Neural progenitor cell (in vitro differentiated cells): ENCODE results near the gene OR8H1. TPM values are rescaled to one million over a fixed set of nuclear protein-coding genes. Genes with fewer than 3 reads are reported as not detected.

Source experiments
- DNase-seq: peaks from one replicate; pipeline ENCODE4 v3.0.0-alpha.2; 2016; ENCODE audit warnings: low spot score
- H2AFZ ChIP-seq: fragments of 200-600 bp; sonication (generic); replicated peaks from 2 replicates; pipeline ENCODE4 v1.6.1; 2016; ENCODE audit warnings: antibody characterized with exemption
- H3F3A ChIP-seq: fragments of 200-600 bp; sonication (generic); 2 replicates; pipeline ENCODE4 v1.6.1; 2016; ENCODE audit warnings: antibody characterized with exemption, low read depth
- H3K27ac ChIP-seq: fragments of 200-600 bp; sonication (generic); 2 replicates; pipeline ENCODE4 v1.5.1; 2016; ENCODE audit warnings: mild to moderate bottlenecking
- H3K27me3 ChIP-seq: fragments of 200-600 bp; sonication (generic); 2 replicates; pipeline ENCODE4 v1.6.1; 2016; ENCODE audit warnings: mild to moderate bottlenecking, moderate library complexity
- H3K36me3 ChIP-seq: fragments of 200-600 bp; sonication (generic); 2 replicates; pipeline ENCODE4 v1.5.1; 2016
- H3K4me1 ChIP-seq: fragments of 200-600 bp; sonication (generic); 2 replicates; pipeline ENCODE4 v1.6.1; 2016; ENCODE audit warnings: mixed run types
- H3K4me2 ChIP-seq: fragments of 200-600 bp; sonication (generic); 2 replicates; pipeline ENCODE4 v1.6.1; 2016
- H3K4me3 ChIP-seq: fragments of 200-600 bp; sonication (generic); 2 replicates; pipeline ENCODE4 v1.5.1; 2016
- H3K79me2 ChIP-seq: fragments of 200-600 bp; sonication (generic); 2 replicates; pipeline ENCODE4 v1.6.1; 2016; ENCODE audit warnings: low read depth
- H3K9ac ChIP-seq: fragments of 200-600 bp; sonication (generic); 2 replicates; pipeline ENCODE4 v1.6.1; 2016
- H3K9me3 ChIP-seq: fragments of 200-600 bp; sonication (generic); 2 replicates; pipeline ENCODE4 v1.5.1; 2016; ENCODE audit warnings: low read depth
- H4K20me1 ChIP-seq: fragments of 200-600 bp; sonication (generic); 2 replicates; pipeline ENCODE4 v1.6.1; 2016; ENCODE audit warnings: low read depth
- H3K27ac Mint-ChIP-seq: 3 replicates; pipeline ENCODE4 v1.8.0; 2021; ENCODE audit warnings: mixed read lengths
- H3K27me3 Mint-ChIP-seq: 2 replicates; pipeline ENCODE4 v1.8.0; 2022; ENCODE audit warnings: low read depth, mild to moderate bottlenecking, inconsistent platforms, moderate library complexity, mixed read lengths; ENCODE audit not compliant: insufficient read depth
- H3K36me3 Mint-ChIP-seq: 3 replicates; pipeline ENCODE4 v1.8.0; 2021; ENCODE audit warnings: mixed read lengths
- H3K4me1 Mint-ChIP-seq: 3 replicates; pipeline ENCODE4 v1.8.0; 2021; ENCODE audit warnings: mixed read lengths
- H3K4me3 Mint-ChIP-seq: 3 replicates; pipeline ENCODE4 v1.8.0; 2021; ENCODE audit warnings: mild to moderate bottlenecking, moderate library complexity, mixed read lengths
- H3K9me3 Mint-ChIP-seq: 3 replicates; pipeline ENCODE4 v1.8.0; 2020; ENCODE audit warnings: mixed read lengths
- EZH2 ChIP-seq: fragments of 200-600 bp; sonication (generic); IDR thresholded peaks from 2 replicates; pipeline ENCODE4 v1.6.1; 2017; ENCODE audit warnings: antibody characterized with exemption, mild to moderate bottlenecking, moderate library complexity
- EZH2phosphoT487 ChIP-seq: fragments of 200-600 bp; sonication (generic); IDR thresholded peaks from 2 replicates; pipeline ENCODE4 v1.6.1; 2017; ENCODE audit warnings: antibody characterized with exemption
- total RNA-seq: library from RNA; depleted of rRNA; stranded (reverse); fragments of >200 nt; gene quantifications from 2 replicates; pipeline ENCODE4 v1.2.3, GENCODE V29; 2015; ENCODE audit warnings: low replicate concordance
- TF ChIP-seq, protein P1 (sequence below): fragments of 200-600 bp; sonication (generic); IDR thresholded peaks from 2 replicates; pipeline ENCODE4 v1.5.1; 2017; ENCODE audit warnings: antibody characterized with exemption, mild to moderate bottlenecking

Gene OR8H1
- total RNA-seq, 1 donor from 2014 or later: not detected

DNA sequence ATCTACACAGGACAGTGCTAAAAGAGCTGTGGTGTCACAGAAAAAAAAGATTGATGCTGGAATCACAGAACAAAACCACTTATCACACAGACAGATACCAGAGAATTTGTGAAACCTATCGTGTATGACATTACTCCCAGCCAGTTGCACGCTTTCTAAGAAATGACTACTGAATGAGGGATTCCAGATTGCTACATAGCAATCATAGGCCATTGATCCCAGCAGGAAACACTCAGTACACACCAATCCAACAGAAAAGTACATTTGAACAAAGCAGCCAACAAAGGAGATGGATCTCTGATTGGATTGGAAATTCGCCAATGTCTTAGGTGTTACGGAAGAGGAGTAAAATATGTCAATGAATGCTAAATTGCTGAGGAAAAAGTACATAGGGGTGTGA lies 4.8 kb upstream of the OR8H1 start:
- H3K4me1 ChIP-seq: no peaks in the 10 kb centered on the region
- no peak overlapping the region for H3K4me2 ChIP-seq
- H3K4me3 ChIP-seq: no peak overlapping the region
- H3K36me3 Mint-ChIP-seq: no peaks in the 10 kb centered on the region
- no peaks in the 10 kb centered on the region for H3K4me1 Mint-ChIP-seq
- no peak overlapping the region for H2AFZ ChIP-seq
- no peaks in the 10 kb centered on the region for H4K20me1 ChIP-seq
- TF ChIP-seq, protein P1, sequence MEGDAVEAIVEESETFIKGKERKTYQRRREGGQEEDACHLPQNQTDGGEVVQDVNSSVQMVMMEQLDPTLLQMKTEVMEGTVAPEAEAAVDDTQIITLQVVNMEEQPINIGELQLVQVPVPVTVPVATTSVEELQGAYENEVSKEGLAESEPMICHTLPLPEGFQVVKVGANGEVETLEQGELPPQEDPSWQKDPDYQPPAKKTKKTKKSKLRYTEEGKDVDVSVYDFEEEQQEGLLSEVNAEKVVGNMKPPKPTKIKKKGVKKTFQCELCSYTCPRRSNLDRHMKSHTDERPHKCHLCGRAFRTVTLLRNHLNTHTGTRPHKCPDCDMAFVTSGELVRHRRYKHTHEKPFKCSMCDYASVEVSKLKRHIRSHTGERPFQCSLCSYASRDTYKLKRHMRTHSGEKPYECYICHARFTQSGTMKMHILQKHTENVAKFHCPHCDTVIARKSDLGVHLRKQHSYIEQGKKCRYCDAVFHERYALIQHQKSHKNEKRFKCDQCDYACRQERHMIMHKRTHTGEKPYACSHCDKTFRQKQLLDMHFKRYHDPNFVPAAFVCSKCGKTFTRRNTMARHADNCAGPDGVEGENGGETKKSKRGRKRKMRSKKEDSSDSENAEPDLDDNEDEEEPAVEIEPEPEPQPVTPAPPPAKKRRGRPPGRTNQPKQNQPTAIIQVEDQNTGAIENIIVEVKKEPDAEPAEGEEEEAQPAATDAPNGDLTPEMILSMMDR: no peak
- TF ChIP-seq EZH2phosphoT487: no peak
- no peak for TF ChIP-seq EZH2
- no peak overlapping the region for H3K9ac ChIP-seq
- DNase-seq: no peak
- H3K9me3 Mint-ChIP-seq: no peaks in the 10 kb centered on the region
- no peak overlapping the region for H3K27ac ChIP-seq
- no peaks in the 10 kb centered on the region for H3K36me3 ChIP-seq
- H3K27ac Mint-ChIP-seq: no peak overlapping the region
- no peaks in the 10 kb centered on the region for H3K27me3 ChIP-seq
- H3K79me2 ChIP-seq: no peaks in the 10 kb centered on the region
- no peak overlapping the region for H3K4me3 Mint-ChIP-seq
- H3K27me3 Mint-ChIP-seq: no peaks in the 10 kb centered on the region
- H3F3A ChIP-seq: no peaks in the 10 kb centered on the region
- no peaks in the 10 kb centered on the region for H3K9me3 ChIP-seq

DNA sequence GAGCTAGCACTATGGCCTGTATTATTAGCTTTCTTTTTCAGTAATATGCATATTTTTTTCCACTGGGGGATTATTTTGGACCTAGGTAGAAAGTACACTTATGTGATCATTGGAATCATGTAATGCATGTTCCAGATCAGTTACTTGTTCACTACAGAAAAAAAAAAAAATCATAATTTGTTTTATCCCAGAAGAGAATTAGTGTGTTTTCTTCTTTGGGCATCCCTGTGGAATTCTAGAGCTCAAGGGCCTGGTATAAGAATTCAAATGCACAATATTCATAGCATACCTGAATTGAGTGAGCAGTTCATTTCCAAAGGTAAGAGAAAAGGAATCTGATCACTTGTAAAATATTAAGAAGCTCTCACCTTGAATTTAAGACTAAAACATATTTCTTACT lies 18.2 kb downstream of the OR8H1 start, which contains the start of gene OR5T1:
Gene OR5T1 (plus strand): TSS at position 301 of the 400 bp plus-strand sequence. CDS start 1,485 bp downstream, outside the sequence.
- Histone ChIP-seq H4K20me1 (no peaks in the 10 kb centered on the region), H3K4me1 (no peaks in the 10 kb centered on the region), H3K27ac (no peak within 1 kb of the TSS), H3K9me3 (no peaks in the 10 kb centered on the region), H3K27me3 (no peaks in the 10 kb centered on the region), H3K79me2 (no peaks in the 10 kb centered on the region), H3K4me2 (no peak within 1 kb of the TSS), H3K9ac (no peak within 1 kb of the TSS), H3F3A (no peaks in the 10 kb centered on the region), H2AFZ (no peak within 1 kb of the TSS), H3K36me3 (no peaks in the 10 kb centered on the region), H3K4me3 (no peak within 1 kb of the TSS)
- Mint-ChIP-seq H3K9me3 (no peaks in the 10 kb centered on the region), H3K36me3 (no peaks in the 10 kb centered on the region), H3K4me3 (no peak within 1 kb of the TSS), H3K27me3 (peaks cover 2% of the 10 kb centered on the region), H3K4me1 (no peaks in the 10 kb centered on the region), H3K27ac (no peak within 1 kb of the TSS)
- DNase-seq: no peak
- no peak for TF ChIP-seq EZH2
- TF ChIP-seq, protein P1: no peak
- no peak for TF ChIP-seq EZH2phosphoT487

DNA sequence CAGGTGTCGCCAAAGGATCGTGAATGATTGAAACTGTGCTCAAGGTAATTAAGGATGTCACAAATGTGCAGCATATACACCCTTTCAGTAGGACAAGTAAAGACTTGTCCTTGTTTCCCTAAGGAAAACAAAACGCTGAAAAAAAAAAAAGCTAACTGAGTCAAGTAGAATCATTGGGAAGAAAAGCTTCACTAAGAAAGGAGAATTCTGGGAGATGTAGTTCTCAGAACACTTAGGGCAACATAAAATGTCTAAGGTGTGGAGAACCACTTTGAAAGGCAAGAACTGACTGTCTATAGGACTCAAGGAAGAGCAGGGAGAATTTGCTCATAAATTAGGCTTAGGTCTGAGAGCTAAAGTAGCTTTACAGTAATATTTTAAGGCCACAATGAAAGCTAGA lies 21.0 kb downstream of the OR8H1 start:
- Histone ChIP-seq H3K4me3 (no peak overlapping the region), H3K27ac (no peak overlapping the region), H3K4me1 (no peaks in the 10 kb centered on the region), H2AFZ (peak overlapping the region; percentile 17), H3K9ac (no peak overlapping the region), H3K4me2 (no peak overlapping the region), H3K79me2 (no peaks in the 10 kb centered on the region), H3K27me3 (no peaks in the 10 kb centered on the region), H4K20me1 (no peaks in the 10 kb centered on the region), H3F3A (no peaks in the 10 kb centered on the region), H3K36me3 (no peaks in the 10 kb centered on the region), H3K9me3 (no peaks in the 10 kb centered on the region)
- Mint-ChIP-seq H3K4me3 (no peak overlapping the region), H3K9me3 (peaks cover 7% of the 10 kb centered on the region), H3K27me3 (no peaks in the 10 kb centered on the region), H3K27ac (no peak overlapping the region), H3K36me3 (no peaks in the 10 kb centered on the region), H3K4me1 (no peaks in the 10 kb centered on the region)
- no peak for DNase-seq
- TF ChIP-seq, protein P1: no peak
- TF ChIP-seq EZH2 (no peak), EZH2phosphoT487 (no peak)
